ENCODE measurements around the gene LDLRAD3. TPM values are rescaled to one million over a fixed set of nuclear protein-coding genes. Genes with fewer than 3 reads are reported as not detected.

The LDLRAD3 gene
- total RNA-seq, 1 donor from 2014 or later, result 19.6 TPM

DNA sequence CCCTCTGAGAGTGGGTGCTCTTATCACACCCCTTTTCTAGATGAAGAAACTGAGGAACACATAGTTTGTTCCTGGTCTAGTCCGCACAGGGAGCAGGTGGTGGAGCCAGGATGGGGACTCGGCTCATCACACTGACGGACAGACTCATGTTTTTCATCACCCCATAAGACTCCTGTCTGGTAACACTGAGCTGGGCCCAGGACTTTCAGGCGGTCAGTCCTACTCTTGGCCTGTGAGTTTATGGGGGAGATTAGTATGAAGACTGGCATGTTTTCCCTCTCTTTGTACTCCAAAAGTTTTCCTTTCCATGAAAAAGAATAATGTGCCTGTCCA is 160.8 kb downstream of the LDLRAD3 start:
- peaks cover 12% of the 10 kb centered on the region for H3K4me1 Mint-ChIP-seq (ENCODE audit: low read depth)

DNA sequence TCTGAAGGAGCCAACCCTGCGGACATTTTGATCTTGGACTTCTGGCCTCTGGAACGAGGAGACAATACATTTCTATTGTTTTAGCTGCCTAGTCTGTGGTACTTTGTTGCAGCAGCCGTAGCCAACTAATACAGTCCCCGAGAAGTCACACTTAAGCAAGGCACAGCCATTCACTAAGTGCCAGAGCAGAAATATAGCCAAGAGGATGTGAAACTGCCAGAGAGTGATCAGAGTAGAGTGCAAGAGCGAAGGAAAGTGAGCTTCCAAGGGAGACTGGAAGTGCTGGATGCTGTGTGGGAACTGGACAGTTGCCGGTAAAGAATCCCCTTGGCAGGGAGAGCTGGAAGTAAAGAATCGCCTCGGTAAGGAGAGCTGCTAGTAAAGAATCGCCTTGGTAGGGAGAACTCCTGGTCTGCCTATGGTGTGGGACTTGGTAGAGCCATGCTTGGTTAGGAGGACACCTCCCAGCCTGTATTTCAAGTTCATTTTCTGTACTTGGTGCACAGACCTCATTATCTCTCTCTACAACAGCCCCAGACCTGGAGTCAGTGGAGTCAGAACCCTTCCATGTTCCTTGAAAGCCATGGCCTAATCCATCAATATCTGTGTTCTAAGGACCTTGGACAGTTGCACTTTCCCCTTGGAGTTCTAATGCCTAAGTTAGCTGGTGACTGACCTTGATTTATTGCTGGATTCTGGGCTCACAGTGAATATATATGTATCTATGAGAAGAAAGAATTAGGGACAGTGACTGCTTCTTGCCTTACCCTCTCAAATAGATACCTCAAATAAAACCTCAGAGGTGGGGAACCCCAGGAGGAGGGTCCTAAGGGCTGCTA is 162.1 kb downstream of the LDLRAD3 start:
- no peak overlapping the region for H3K4me3 Mint-ChIP-seq (ENCODE audit: low read depth)
- H3K27ac Mint-ChIP-seq, result peak overlapping the region; percentile 43
- no peak for DNase-seq (ENCODE audit: low spot score, unreplicated experiment)
- H3K4me1 Mint-ChIP-seq (ENCODE audit: low read depth), result peaks cover 16% of the 10 kb centered on the region
- peaks cover 3% of the 10 kb centered on the region for H3K36me3 Mint-ChIP-seq (ENCODE audit: insufficient read depth)
- H3K27me3 Mint-ChIP-seq, result peaks cover 3% of the 10 kb centered on the region
- TF ChIP-seq, protein P1, sequence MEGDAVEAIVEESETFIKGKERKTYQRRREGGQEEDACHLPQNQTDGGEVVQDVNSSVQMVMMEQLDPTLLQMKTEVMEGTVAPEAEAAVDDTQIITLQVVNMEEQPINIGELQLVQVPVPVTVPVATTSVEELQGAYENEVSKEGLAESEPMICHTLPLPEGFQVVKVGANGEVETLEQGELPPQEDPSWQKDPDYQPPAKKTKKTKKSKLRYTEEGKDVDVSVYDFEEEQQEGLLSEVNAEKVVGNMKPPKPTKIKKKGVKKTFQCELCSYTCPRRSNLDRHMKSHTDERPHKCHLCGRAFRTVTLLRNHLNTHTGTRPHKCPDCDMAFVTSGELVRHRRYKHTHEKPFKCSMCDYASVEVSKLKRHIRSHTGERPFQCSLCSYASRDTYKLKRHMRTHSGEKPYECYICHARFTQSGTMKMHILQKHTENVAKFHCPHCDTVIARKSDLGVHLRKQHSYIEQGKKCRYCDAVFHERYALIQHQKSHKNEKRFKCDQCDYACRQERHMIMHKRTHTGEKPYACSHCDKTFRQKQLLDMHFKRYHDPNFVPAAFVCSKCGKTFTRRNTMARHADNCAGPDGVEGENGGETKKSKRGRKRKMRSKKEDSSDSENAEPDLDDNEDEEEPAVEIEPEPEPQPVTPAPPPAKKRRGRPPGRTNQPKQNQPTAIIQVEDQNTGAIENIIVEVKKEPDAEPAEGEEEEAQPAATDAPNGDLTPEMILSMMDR (IDR thresholded peaks at IDR 0.05; ENCODE audit: unreplicated experiment), result no peak
- no peaks in the 10 kb centered on the region for H3K9me3 Mint-ChIP-seq (ENCODE audit: low read depth)

More for the DNA sequence above, 160.8 kb downstream of the LDLRAD3 start:
- DNase-seq (ENCODE audit: low spot score, unreplicated experiment), result no peak
- Mint-ChIP-seq H3K36me3 (ENCODE audit: insufficient read depth) (peaks cover 6% of the 10 kb centered on the region), H3K27me3 (peaks cover 3% of the 10 kb centered on the region), H3K9me3 (ENCODE audit: low read depth) (no peaks in the 10 kb centered on the region), H3K4me3 (ENCODE audit: low read depth) (no peak overlapping the region), H3K27ac (peak overlapping the region; percentile 43)
- TF ChIP-seq, protein P1 (IDR thresholded peaks at IDR 0.05; ENCODE audit: unreplicated experiment), result no peak

DNA sequence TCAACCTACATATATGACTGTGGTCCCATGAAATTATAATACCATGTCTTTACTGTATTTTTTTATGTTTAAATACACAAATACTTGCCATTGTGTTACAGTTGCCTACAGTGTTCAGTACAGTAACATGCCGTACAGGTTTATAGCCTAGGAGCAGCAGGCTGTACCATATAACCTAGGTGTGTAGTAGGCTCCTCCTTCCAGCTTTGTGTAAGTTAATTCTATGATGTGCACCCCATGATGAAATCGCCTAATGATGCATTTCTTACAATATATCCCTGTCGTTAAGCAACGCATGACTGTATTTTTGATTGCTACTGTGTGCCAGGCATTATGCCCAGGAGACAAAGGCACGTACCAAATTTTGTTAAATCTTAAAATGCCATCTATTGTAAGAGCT is 163.7 kb downstream of the LDLRAD3 start:
- TF ChIP-seq, protein P1 (IDR thresholded peaks at IDR 0.05; ENCODE audit: unreplicated experiment), result no peak
- no peak overlapping the region for H3K4me3 Mint-ChIP-seq (ENCODE audit: low read depth)
- peaks cover 3% of the 10 kb centered on the region for H3K27me3 Mint-ChIP-seq
- no peak for DNase-seq (ENCODE audit: low spot score, unreplicated experiment)
- no peak overlapping the region for H3K27ac Mint-ChIP-seq
- peaks cover 16% of the 10 kb centered on the region for H3K4me1 Mint-ChIP-seq (ENCODE audit: low read depth)
- H3K36me3 Mint-ChIP-seq (ENCODE audit: insufficient read depth), result peaks cover 6% of the 10 kb centered on the region
- H3K9me3 Mint-ChIP-seq (ENCODE audit: low read depth), result peaks cover 3% of the 10 kb centered on the region

DNA sequence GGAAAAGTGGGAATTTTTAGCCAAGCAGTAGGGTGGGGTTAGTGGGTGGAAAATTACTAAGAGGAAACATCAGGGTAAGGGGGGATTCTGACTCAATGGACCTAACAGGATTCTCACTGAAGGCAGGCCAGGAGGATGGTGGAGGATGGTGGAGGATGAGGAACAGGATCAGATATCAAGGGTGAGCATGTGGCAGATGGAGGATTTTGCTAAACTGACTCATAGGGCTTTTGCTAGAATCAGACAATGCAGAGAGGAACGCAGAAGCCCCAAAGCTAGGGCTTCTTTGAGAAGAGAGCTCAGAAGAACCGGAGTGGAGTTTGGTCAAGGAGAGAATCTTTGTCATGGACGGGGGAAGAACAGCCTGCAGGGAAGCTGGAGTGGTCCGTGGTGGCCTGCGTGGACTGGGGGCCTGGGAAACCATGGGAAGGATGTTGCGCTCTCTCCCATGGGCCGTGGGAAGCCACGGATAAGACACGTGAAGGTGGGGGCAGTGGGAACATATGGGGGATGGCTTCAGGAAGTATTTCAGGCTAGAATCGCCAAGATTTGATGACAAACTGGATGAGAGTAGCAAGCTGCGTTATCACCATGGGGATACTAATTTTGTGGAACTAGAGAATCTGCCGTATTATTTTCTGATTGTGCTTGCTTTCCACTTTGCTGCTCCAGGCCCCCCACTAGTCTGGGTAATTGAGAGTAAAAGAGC is 165.2 kb downstream of the LDLRAD3 start:
- Mint-ChIP-seq H3K36me3 (ENCODE audit: insufficient read depth) (peaks cover 14% of the 10 kb centered on the region), H3K27me3 (peaks cover 3% of the 10 kb centered on the region), H3K4me3 (ENCODE audit: low read depth) (no peak overlapping the region), H3K27ac (no peak overlapping the region), H3K4me1 (ENCODE audit: low read depth) (peaks cover 16% of the 10 kb centered on the region), H3K9me3 (ENCODE audit: low read depth) (peaks cover 10% of the 10 kb centered on the region)
- TF ChIP-seq, protein P1 (IDR thresholded peaks at IDR 0.05; ENCODE audit: unreplicated experiment), result no peak
- no peak for DNase-seq (ENCODE audit: low spot score, unreplicated experiment)

DNA sequence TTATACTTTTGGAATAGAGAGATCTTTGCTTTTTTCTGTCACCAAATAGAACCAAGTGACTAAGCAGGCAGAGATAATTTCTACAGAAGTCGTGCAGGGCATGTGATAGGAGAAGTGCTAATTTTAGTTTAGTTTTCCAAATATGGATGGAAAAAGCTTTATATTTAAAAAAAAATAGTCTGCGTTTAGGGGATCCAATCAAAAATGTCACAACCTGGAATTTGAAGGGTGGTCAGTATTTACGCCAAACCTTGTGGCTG is 165.7 kb downstream of the LDLRAD3 start:
- peaks cover 10% of the 10 kb centered on the region for H3K9me3 Mint-ChIP-seq (ENCODE audit: low read depth)
- H3K4me3 Mint-ChIP-seq (ENCODE audit: low read depth), result no peak overlapping the region
- TF ChIP-seq, protein P1 (IDR thresholded peaks at IDR 0.05; ENCODE audit: unreplicated experiment), result no peak
- H3K4me1 Mint-ChIP-seq (ENCODE audit: low read depth), result peaks cover 13% of the 10 kb centered on the region
- DNase-seq (ENCODE audit: low spot score, unreplicated experiment), result no peak
- no peak overlapping the region for H3K27ac Mint-ChIP-seq
- H3K27me3 Mint-ChIP-seq, result peaks cover 3% of the 10 kb centered on the region
- H3K36me3 Mint-ChIP-seq (ENCODE audit: insufficient read depth), result peaks cover 15% of the 10 kb centered on the region

Measured in progenitor cell of endocrine pancreas (in vitro differentiated cells).